OCI-LY1 (cell line): ENCODE results near the gene SORL1-AS1.

ENCODE experiments used
- CTCF ChIP-seq: fragments of 200-600 bp; sonication (generic), shearing (Covaris generic); IDR thresholded peaks from 2 replicates; pipeline ENCODE4 v1.5.1; 2017; ENCODE audit warnings: mild to moderate bottlenecking, antibody characterized with exemption, low read length, moderate library complexity, mixed read lengths
- EZH2 ChIP-seq: fragments of 200-600 bp; sonication (generic), shearing (Covaris generic); IDR thresholded peaks from 2 replicates; pipeline ENCODE4 v1.8.0; 2017; ENCODE audit warnings: borderline replicate concordance, mixed run types, mild to moderate bottlenecking, antibody characterized with exemption, low read length, moderate library complexity, mixed read lengths

DNA sequence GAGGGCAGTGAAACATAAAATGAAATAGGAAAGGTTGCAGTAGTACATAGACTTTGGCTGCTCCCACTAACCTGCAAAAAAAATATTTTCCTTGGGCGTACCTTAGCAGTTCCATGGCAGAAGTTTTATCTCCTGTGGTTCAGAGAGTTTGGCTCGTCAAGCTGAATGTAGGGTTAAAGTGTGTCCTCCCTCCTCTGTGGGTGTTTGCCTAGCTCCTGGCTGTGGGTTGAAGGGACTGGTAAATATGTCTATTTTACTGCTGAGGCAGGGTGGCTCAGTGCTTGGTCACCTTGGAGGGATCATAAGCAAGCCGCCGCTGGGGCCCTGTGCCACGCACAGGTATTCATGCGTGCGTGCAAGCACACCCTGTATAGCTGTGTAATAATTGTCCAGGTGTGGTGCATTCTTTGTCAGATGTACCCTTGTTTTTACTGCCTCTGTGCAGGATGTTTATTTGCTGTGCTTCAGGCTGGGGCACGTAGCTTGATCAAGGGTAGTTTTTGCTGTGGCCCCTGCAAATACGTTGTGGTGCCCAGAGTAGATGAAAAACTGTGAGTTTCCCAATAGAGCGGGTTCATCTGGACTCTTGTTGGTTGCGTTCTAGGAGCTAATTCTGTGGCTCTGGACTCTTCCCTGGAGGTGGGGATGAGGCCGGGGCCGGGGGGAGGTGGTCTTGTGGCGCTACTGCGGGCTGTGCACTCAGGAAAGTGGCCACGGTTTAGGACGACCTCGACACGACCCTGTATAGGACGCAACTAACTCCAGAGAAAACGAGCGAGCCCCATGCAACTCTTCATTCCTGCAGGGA is 1.4 kb downstream of the SORL1-AS1 start:
- TF ChIP-seq CTCF (no peak), EZH2 (no peak)
